Activated naive CD8-positive, alpha-beta T cell treated with anti-CD3 and anti-CD28 coated beads for 36 hours (primary cell): Measurements from ENCODE around the gene HMGXB3. TPM values are rescaled to one million over a fixed set of nuclear protein-coding genes. Genes with fewer than 3 reads are reported as not detected.

Experiments
- DNase-seq: peaks from one replicate; pipeline ENCODE4 v3.0.0; 2021
- H3K27ac Mint-ChIP-seq: one replicate; pipeline ENCODE4 v1.8.0; 2022; ENCODE audit warnings: mild to moderate bottlenecking, moderate library complexity, mixed read lengths
- H3K27me3 Mint-ChIP-seq: one replicate; pipeline ENCODE4 v1.8.0; 2022; ENCODE audit warnings: mild to moderate bottlenecking, mixed read lengths
- H3K36me3 Mint-ChIP-seq: one replicate; pipeline ENCODE4 v1.8.0; 2021; ENCODE audit warnings: mild to moderate bottlenecking, mixed read lengths
- H3K4me1 Mint-ChIP-seq: one replicate; pipeline ENCODE4 v1.8.0; 2021; ENCODE audit warnings: mixed read lengths
- H3K4me3 Mint-ChIP-seq: one replicate; pipeline ENCODE4 v1.8.0; 2022; ENCODE audit warnings: mild to moderate bottlenecking, moderate library complexity, mixed read lengths
- H3K9me3 Mint-ChIP-seq: one replicate; pipeline ENCODE4 v1.8.0; 2022; ENCODE audit warnings: mixed read lengths
- total RNA-seq, 2 experiments: library from RNA; stranded (reverse); gene quantifications; one replicate each; pipeline ENCODE4 v1.2.3, GENCODE V29; 2021

HMGXB3 gene
- total RNA-seq, 2 experiments from 2014 or later: 36.7 to 38.3 TPM

- Mint-ChIP-seq H3K4me3 (no peak overlapping the region), H3K9me3 (no peaks in the 10 kb centered on the region), H3K27me3 (peaks cover 45% of the 10 kb centered on the region), H3K27ac (no peak overlapping the region), H3K4me1 (peaks cover 4% of the 10 kb centered on the region), H3K36me3 (no peaks in the 10 kb centered on the region)
- no peak for DNase-seq
Measured at GRCh38 chr5:150085191-150085912, 84.8 kb downstream of the HMGXB3 start.

- Mint-ChIP-seq H3K27me3 (peaks cover 51% of the 10 kb centered on the region), H3K36me3 (no peaks in the 10 kb centered on the region), H3K27ac (no peak within 1 kb of the TSS), H3K9me3 (no peaks in the 10 kb centered on the region), H3K4me1 (peaks cover 4% of the 10 kb centered on the region), H3K4me3 (no peak within 1 kb of the TSS)
- no peak for DNase-seq
Measured at GRCh38 chr5:150085950-150086715, 85.6 kb downstream of the HMGXB3 start, which contains the start of gene CSF1R. Gene CSF1R, minus strand, starts transcription at chr5:150086554. Its CDS starts 127 bp downstream, at chr5:150086427.

- Mint-ChIP-seq H3K27me3 (peaks cover 52% of the 10 kb centered on the region), H3K4me3 (no peak overlapping the region), H3K36me3 (no peaks in the 10 kb centered on the region), H3K27ac (no peak overlapping the region), H3K9me3 (no peaks in the 10 kb centered on the region), H3K4me1 (peaks cover 5% of the 10 kb centered on the region)
- DNase-seq: no peak
Measured at GRCh38 chr5:150092159-150092787, 91.7 kb downstream of the HMGXB3 start.

GRCh38 chr5:150097152-150097551, 96.6 kb downstream of the HMGXB3 start:
- Mint-ChIP-seq H3K27ac (no peak overlapping the region), H3K9me3 (no peaks in the 10 kb centered on the region), H3K4me3 (no peak overlapping the region), H3K27me3 (peaks cover 25% of the 10 kb centered on the region), H3K4me1 (peaks cover 4% of the 10 kb centered on the region), H3K36me3 (no peaks in the 10 kb centered on the region)
- no peak for DNase-seq

GRCh38 chr5:150101023-150101422, 100.5 kb downstream of the HMGXB3 start:
- Mint-ChIP-seq H3K9me3 (no peaks in the 10 kb centered on the region), H3K27ac (no peak overlapping the region), H3K27me3 (peaks cover 6% of the 10 kb centered on the region), H3K4me3 (no peak overlapping the region), H3K4me1 (peaks cover 2% of the 10 kb centered on the region), H3K36me3 (no peaks in the 10 kb centered on the region)
- DNase-seq: no peak

Other genes starting within 250 kb of the HMGXB3 start
- gene PDE6A, start 55.9 kb upstream of the HMGXB3 start, total RNA-seq: not detected
- gene SLC26A2, start 40.0 kb upstream of the HMGXB3 start, total RNA-seq: 1 to 10 TPM; 6.6 TPM
- 1 to 10 TPM; 1.7 to 1.9 TPM for gene TIGD6, start 85 bp upstream of the HMGXB3 start, total RNA-seq
- gene CSF1R, start 85.8 kb downstream of the HMGXB3 start, total RNA-seq: not detected
- 1 to 10 TPM; 1.1 to 1.5 TPM for gene PDGFRB, start 155.1 kb downstream of the HMGXB3 start, total RNA-seq
- gene CDX1, start 166.0 kb downstream of the HMGXB3 start, total RNA-seq: not detected
- not detected for gene SLC6A7, start 189.3 kb downstream of the HMGXB3 start, total RNA-seq